ENCODE results near the gene OR4X1. TPM values are rescaled to one million over a fixed set of nuclear protein-coding genes. Genes with fewer than 3 reads are reported as not detected.
"Not testable (repeated sequence)": the region's sequence is repeated elsewhere in the genome, so short reads cannot be mapped to it uniquely, and the experiment has no call there.

OR4X1 gene
- not detected for total RNA-seq
- not detected for polyA plus RNA-seq

- Histone ChIP-seq H3K4me3 (ENCODE audit: low read depth, low read length) (no peak within 1 kb of the TSS), H3K4me1 (ENCODE audit: insufficient read depth) (no peaks in the 10 kb centered on the region), H3K27ac (ENCODE audit: low read depth) (no peak within 1 kb of the TSS), H3K36me3 (ENCODE audit: insufficient read depth) (no peaks in the 10 kb centered on the region)
- 28% methylated on average over 3 of the region's 3 CpGs for WGBS
- DNase-seq (ENCODE audit: extremely low spot score): no peak
Measured at GRCh38 chr11:48263423-48263911, at the start of gene OR4X1. Gene OR4X1, plus strand, starts transcription at chr11:48263861. Its CDS starts 0 bp downstream, at chr11:48263861.

DNA sequence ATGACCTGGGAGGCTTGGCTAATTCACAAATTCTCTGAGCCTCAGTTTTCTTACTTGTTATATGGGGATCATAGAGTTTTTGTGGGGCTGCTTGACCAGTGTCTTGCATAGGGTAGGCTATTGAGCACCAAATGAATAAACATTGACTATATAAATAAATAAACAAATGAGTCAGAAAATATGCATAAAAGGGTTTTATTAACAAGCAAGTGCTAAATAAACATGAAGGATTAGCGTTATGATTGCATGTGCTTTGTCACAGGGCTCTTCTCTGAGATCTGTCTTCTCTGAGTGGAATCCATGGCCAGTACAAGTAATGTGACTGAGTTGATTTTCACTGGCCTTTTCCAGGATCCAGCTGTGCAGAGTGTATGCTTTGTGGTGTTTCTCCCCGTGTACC, 47.2 kb upstream of the OR4X1 start, which contains the start of gene OR4B1:
TSS of gene OR4B1 (plus strand) at position 301 of the 400 bp plus-strand sequence. CDS start at position 301, 0 bp downstream.
- Histone ChIP-seq H3K4me3 (ENCODE audit: low read depth, low read length) (no peak within 1 kb of the TSS), H3K4me1 (ENCODE audit: insufficient read depth) (no peaks in the 10 kb centered on the region), H3K36me3 (ENCODE audit: insufficient read depth) (no peaks in the 10 kb centered on the region), H3K27ac (ENCODE audit: low read depth) (no peak within 1 kb of the TSS)
- WGBS: 63% methylated on average over 2 of the region's 2 CpGs
- no peak for DNase-seq (ENCODE audit: extremely low spot score)

DNA sequence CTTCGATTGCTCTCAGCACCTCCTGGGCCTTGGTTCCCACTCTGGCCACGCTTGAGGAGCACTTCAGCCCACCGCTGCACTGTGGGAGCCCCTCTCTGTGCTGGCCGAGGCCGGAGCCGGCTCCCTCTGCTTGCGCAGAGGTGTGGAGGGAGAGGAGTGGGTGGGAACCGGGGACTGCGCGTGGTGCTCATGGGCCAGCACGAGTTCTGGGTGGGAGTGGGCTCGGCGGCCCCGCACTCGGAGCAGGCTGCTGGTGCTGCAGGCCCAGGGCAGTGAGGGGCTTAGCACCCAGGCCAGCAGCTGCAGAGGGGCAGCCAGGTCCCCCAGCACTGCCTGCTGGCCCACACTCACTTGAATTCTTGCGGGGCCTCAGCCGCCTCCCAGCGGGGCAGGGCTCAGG, 34.9 kb upstream of the OR4X1 start:
- Histone ChIP-seq H3K4me3 (ENCODE audit: low read depth, low read length) (no peak overlapping the region), H3K36me3 (ENCODE audit: insufficient read depth) (no peaks in the 10 kb centered on the region), H3K27ac (ENCODE audit: low read depth) (no peak overlapping the region), H3K4me1 (ENCODE audit: insufficient read depth) (no peaks in the 10 kb centered on the region)
- no peak for DNase-seq (ENCODE audit: extremely low spot score)
- 80% methylated on average over 18 of the region's 18 CpGs for WGBS

DNA sequence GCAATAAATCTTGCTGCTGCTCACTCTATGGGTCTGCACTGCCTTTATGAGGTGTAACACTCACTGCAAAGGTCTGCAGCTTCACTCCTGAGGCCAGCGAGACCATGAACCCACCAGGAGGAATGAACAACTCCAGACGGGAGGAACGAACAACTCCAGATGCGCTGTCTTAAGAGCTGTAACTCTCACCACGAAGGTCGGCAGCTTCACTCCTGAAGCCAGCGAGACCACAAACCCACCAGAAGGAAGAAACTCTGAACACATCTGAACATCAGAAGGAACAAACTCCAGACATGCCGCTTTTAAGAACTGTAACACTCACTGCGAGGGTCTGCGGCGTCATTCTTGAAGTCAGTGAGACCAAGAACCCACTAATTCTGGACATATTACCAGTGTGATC, 33.6 kb upstream of the OR4X1 start:
- 86% methylated on average over 11 of the region's 11 CpGs for WGBS
- H3K36me3 ChIP-seq (ENCODE audit: insufficient read depth); DNase-seq (ENCODE audit: extremely low spot score); H3K4me1 ChIP-seq (ENCODE audit: insufficient read depth); H3K4me3 ChIP-seq (ENCODE audit: low read depth, low read length); H3K27ac ChIP-seq (ENCODE audit: low read depth): not testable (repeated sequence)

GRCh38 chr11:48237727-48238126, 25.9 kb upstream of the OR4X1 start:
- H3K36me3 ChIP-seq (ENCODE audit: insufficient read depth): no peaks in the 10 kb centered on the region
- H3K4me3 ChIP-seq (ENCODE audit: low read depth, low read length): no peak overlapping the region
- DNase-seq (ENCODE audit: extremely low spot score): no peak
- H3K27ac ChIP-seq (ENCODE audit: low read depth): no peak overlapping the region
- WGBS: 32% methylated on average over 3 of the region's 3 CpGs
- H3K4me1 ChIP-seq (ENCODE audit: insufficient read depth): no peaks in the 10 kb centered on the region

GRCh38 chr11:48242501-48242900, 21.2 kb upstream of the OR4X1 start:
- Histone ChIP-seq H3K36me3 (ENCODE audit: insufficient read depth) (no peaks in the 10 kb centered on the region), H3K4me1 (ENCODE audit: insufficient read depth) (no peaks in the 10 kb centered on the region), H3K27ac (ENCODE audit: low read depth) (no peak overlapping the region), H3K4me3 (ENCODE audit: low read depth, low read length) (no peak overlapping the region)
- WGBS: 70% methylated on average over 3 of the region's 3 CpGs
- DNase-seq (ENCODE audit: extremely low spot score): no peak

GRCh38 chr11:48244804-48245203, 18.9 kb upstream of the OR4X1 start, which contains the start of gene OR4X2:
Gene OR4X2, plus strand, starts transcription at chr11:48245104. Its CDS starts 0 bp downstream, at chr11:48245104.
- no peaks in the 10 kb centered on the region for H3K36me3 ChIP-seq (ENCODE audit: insufficient read depth)
- DNase-seq (ENCODE audit: extremely low spot score): no peak
- no peak within 1 kb of the TSS for H3K4me3 ChIP-seq (ENCODE audit: low read depth, low read length)
- no peaks in the 10 kb centered on the region for H3K4me1 ChIP-seq (ENCODE audit: insufficient read depth)
- no peak within 1 kb of the TSS for H3K27ac ChIP-seq (ENCODE audit: low read depth)

DNA sequence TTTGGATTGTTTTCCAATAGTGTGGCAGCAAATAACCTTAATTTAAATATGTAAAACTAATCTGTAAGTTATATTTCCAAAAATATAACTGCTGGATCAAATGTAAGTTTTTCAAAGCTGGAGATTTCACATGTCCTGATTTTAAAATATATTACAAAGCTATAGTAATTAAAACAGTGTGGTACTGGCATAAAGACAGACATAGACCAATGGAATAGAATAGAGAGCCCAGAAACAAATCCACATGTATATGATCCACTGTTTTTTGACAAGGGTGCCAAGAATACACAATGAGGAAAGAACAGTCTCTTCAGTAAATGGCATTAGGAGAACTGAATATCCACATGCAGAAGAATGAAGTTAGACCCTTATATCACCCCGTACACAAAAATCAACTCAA, 14.8 kb upstream of the OR4X1 start:
- no peak overlapping the region for H3K27ac ChIP-seq (ENCODE audit: low read depth)
- DNase-seq (ENCODE audit: extremely low spot score): no peak
- 84% methylated on average over 1 of the region's 1 CpG for WGBS
- H3K4me1 ChIP-seq (ENCODE audit: insufficient read depth): no peaks in the 10 kb centered on the region
- H3K4me3 ChIP-seq (ENCODE audit: low read depth, low read length): no peak overlapping the region
- H3K36me3 ChIP-seq (ENCODE audit: insufficient read depth): no peaks in the 10 kb centered on the region

DNA sequence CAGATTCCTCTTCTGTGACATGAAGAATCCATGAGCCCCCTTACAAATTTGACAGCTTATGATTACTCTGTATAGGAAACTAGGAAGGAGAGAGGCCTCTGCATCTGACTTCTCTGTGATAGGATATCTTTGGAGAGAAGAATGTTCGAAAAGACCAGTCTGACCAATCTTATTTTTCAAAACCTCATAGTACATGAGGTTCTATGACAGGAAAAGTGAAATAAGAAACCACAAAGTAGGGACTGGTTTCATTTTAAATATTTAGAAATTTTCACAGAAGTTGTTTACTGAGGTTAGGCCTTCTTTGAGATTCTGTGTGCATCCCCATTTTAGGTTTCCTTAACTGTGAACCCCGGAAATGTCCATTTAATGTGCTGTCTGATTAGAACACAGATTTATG, 2.1 kb upstream of the OR4X1 start:
- 70% methylated on average over 2 of the region's 2 CpGs for WGBS

GRCh38 chr11:48270621-48271020, 7.0 kb downstream of the OR4X1 start:
- DNase-seq (ENCODE audit: extremely low spot score): no peak
- Histone ChIP-seq H3K27ac (ENCODE audit: low read depth) (no peak overlapping the region), H3K36me3 (ENCODE audit: insufficient read depth) (no peaks in the 10 kb centered on the region), H3K4me3 (ENCODE audit: low read depth, low read length) (no peak overlapping the region), H3K4me1 (ENCODE audit: insufficient read depth) (no peaks in the 10 kb centered on the region)
- 67% methylated on average over 3 of the region's 3 CpGs for WGBS

More for the DNA sequence above, 2.1 kb upstream of the OR4X1 start:
- no peak for DNase-seq (ENCODE audit: extremely low spot score)
- H3K4me3 ChIP-seq (ENCODE audit: low read depth, low read length): no peak overlapping the region
- H3K36me3 ChIP-seq (ENCODE audit: insufficient read depth): no peaks in the 10 kb centered on the region
- no peaks in the 10 kb centered on the region for H3K4me1 ChIP-seq (ENCODE audit: insufficient read depth)
- H3K27ac ChIP-seq (ENCODE audit: low read depth): no peak overlapping the region

- no peaks in the 10 kb centered on the region for H3K36me3 ChIP-seq (ENCODE audit: insufficient read depth)
- H3K4me3 ChIP-seq (ENCODE audit: low read depth, low read length): no peak overlapping the region
- no peaks in the 10 kb centered on the region for H3K4me1 ChIP-seq (ENCODE audit: insufficient read depth)
- no peak overlapping the region for H3K27ac ChIP-seq (ENCODE audit: low read depth)
- WGBS: 22% methylated on average over 1 of the region's 1 CpG
- DNase-seq (ENCODE audit: extremely low spot score): no peak
Measured at GRCh38 chr11:48272606-48273005, 8.9 kb downstream of the OR4X1 start.

DNA sequence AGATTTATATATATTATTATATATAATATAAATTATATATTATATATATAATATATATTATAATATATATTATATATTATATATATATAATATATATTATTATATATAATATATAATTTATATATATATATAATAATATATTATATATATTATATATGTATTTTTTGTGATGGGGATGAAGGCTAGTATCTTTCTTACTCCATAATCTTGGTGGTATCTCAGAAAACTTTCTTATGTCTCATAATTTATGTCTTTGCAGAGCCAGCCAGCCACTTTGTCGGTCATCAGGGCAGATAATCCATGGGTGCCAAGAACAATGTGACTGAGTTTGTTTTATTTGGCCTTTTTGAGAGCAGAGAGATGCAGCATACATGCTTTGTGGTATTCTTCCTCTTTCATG, 42.3 kb downstream of the OR4X1 start, which contains the start of gene OR4S1:
TSS of gene OR4S1 (plus strand) at position 301 of the 400 bp plus-strand sequence. CDS start at position 301, 0 bp downstream.
- Histone ChIP-seq H3K36me3 (ENCODE audit: insufficient read depth) (no peaks in the 10 kb centered on the region), H3K27ac (ENCODE audit: low read depth) (no peak within 1 kb of the TSS), H3K4me1 (ENCODE audit: insufficient read depth) (no peaks in the 10 kb centered on the region), H3K4me3 (ENCODE audit: low read depth, low read length) (no peak within 1 kb of the TSS)
- 59% methylated on average over 1 of the region's 1 CpG for whole genome bisulfite sequencing
- no peak for DNase-seq (ENCODE audit: extremely low spot score)

DNA sequence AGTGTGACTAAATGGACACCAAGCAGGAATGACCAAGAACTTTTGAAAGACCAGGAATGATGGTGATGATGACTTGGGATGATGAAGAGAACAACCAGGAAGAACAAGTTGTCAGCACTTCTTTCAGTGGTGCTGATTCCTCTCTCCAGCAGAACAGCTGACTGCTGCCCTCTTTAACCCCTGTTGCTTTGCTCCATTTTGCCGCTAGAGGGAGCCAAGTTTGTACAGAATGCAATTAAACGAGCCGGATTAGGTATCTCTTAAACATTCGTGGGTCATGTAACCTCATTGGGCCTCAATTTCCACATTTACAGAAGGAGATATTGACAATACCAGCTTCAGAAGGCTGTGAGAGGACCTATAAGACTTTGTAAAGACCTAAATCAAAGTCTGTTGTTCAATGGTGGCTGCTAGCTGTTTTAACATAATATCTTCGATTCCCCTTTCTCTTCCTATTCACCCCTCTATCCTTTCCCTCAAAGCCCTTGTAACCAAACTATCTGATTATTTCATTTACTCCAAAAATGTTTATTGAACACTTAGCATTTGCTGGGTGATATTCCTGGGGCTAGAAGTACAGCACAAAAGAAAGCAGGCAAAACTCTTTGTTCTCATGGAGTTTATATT, 44.2 kb downstream of the OR4X1 start:
- DNase-seq (ENCODE audit: extremely low spot score): peak; percentile 1
- Histone ChIP-seq H3K4me1 (ENCODE audit: insufficient read depth) (no peaks in the 10 kb centered on the region), H3K4me3 (ENCODE audit: low read depth, low read length) (no peak overlapping the region), H3K36me3 (ENCODE audit: insufficient read depth) (no peaks in the 10 kb centered on the region), H3K27ac (ENCODE audit: low read depth) (no peak overlapping the region)
- WGBS: 22% methylated on average over 5 of the region's 5 CpGs

DNA sequence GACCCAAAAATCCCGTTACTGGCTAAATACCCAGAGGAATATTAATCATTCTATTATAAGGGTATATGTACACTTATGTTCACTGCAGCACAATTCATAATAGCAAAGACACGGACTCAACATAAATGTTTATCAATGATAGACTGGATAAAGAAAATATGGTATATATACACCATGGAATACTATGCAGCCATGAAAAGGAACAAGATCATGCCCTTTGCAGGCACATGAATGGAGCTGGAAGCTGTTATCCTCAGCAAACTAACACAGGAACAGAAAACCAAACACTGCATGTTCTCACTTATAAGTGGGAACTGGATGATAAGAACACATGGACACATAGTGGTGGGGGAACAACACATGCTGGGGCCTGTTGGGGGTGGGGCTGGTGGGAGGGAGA, 49.9 kb downstream of the OR4X1 start:
- 69% methylated on average over 2 of the region's 2 CpGs for WGBS
- H3K4me3 ChIP-seq (ENCODE audit: low read depth, low read length); DNase-seq (ENCODE audit: extremely low spot score): not testable (repeated sequence)

More for the DNA sequence above, 49.9 kb downstream of the OR4X1 start:
- H3K4me1 ChIP-seq (ENCODE audit: insufficient read depth); H3K36me3 ChIP-seq (ENCODE audit: insufficient read depth); H3K27ac ChIP-seq (ENCODE audit: low read depth): not testable (repeated sequence)
